ENCODE results near the gene EHBP1L1.
A peak's percentile ranks its signal among the peaks of the same experiment; 100 is the strongest.

EHBP1L1 gene

DNA sequence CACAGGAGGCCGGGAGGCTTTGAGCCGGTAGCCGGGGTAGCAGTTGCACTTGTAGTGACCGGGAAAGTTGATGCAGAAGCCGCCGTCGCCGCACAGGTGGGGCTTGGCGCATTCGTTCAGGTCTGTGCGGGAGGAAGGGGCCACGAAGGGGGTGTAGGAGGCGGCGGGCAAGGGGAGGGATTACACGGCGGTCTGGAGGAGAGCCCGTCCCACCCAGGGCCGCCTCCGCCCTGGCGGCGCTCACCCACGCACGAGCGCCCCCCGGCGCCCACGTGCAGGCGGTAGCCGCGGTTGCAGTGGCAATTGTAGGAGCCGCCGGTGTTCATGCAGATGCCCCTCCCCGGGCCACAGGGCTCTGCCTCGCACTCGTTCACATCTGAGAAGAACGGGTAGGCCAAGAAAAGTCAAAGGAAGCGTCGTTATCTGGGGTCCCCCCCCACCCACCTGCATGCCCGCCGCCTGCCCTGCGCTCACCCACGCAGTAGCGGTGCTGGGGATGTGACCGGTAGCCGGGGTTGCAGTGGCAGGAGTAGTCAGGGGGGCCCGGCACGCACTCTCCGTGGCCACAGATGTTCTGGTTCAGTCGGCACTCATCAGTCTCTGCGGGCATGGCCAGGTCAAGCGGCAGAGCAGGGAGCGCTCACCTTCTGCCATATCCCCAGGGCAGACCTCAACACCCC is 28.3 kb upstream of the EHBP1L1 start:
- DNase-seq: no peak

DNA sequence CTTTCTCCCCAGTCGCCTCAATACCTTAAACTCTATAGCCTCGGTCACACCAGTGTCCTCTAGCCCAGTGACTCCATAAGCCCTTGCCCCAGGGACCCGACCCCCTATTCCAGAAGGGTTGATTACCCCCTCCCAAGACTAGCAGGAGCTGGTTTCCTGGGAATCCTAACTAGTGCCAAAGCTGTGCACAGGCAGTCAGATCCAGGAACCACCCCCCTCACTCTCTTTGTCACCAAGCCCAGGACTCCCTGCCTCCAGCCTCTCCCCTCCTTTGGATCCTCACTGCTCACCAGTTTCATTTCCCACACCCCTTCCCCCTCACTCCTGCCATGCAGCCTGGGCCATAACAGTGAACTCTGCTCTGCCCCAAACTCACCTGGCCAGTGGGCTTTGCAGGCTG is 27.5 kb upstream of the EHBP1L1 start:
- no peak for DNase-seq

DNA sequence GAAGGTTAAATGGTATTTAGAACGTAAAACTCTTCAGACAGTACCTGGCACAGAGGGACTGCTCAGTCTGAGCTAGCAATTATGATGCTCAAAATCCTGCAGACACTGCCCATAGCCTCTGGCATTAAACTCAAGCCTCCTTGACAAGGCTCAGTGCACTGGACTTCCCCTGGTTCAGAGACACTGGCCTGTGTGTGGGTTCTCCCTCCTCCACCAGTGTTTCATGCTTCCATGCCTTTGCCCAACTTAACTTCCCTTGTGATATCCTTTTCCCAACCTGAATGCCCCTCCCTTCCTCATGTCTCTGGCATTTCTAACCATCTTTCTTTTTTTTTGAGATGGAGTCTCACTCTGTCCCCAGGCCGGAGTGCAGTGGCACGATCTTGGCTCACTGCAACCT is 26.8 kb upstream of the EHBP1L1 start:
- peak; percentile 35 to 76 for DNase-seq

DNA sequence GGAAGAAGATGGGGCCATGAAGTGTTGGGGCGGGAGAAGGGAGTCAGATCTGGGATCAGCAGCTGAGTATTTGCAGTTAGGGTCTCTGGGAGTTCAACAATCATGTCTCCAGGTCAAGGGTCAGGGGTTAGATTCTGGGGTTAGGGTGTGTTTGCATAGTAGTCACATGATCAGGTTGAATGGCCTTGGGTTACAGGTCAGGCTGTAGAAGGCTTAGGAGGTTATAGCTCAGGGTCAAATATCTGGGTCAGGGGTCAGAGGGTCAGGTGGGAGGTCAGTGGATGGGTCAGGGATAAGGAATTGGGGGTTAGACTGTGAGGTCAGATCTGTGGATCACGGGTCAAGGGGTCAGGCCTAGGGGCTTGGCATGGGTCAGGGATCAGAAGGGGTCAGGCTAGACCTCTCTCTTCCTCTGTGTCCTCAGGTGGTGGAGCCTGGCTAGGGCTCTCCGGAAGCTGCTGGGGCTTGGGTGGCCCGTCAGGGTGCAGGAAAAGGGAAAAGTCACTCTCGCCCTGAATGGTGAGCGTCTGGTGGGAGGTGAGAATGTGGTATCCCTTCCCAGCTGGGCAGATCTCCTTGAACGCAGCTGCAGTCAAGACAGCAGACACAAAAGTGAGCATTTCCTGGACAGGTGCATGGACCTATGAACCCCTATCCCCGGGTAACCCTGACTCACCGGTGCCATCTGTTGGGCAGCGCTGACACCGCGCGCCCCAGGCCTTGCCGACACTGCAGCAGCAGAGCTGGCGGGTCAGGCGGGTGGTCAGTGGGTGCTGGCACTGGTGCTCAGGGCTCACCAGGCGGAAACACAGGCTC is 24.1 kb upstream of the EHBP1L1 start:
- peak; percentile 33 to 55 for DNase-seq

DNA sequence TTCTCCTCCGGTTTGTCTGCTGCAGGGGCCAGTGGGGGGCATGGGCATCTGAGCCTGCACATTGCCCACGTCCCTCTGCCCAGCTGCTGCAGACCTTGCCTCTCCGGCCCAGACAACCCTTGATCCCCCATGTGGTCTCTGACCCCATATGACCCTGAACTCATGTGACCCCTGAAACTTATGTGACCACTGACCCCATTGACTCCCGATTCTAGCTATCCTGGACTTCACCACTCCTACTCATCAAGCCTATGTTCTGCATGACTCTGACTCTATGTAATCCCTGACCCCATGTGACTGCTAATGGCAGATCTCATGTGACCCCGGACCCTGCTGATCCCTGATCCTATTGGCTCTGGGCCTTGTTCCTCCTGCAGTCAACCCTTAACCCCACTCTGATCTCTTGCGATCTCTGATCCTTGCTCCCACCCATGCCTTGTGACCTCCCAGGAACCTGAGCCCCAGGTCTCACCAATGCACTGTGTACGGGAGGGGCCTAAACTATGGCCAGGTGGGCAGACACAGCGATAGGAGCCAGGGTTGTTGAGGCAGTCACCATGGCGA is 23.4 kb upstream of the EHBP1L1 start:
- peak; percentile 64 to 96 for DNase-seq

DNA sequence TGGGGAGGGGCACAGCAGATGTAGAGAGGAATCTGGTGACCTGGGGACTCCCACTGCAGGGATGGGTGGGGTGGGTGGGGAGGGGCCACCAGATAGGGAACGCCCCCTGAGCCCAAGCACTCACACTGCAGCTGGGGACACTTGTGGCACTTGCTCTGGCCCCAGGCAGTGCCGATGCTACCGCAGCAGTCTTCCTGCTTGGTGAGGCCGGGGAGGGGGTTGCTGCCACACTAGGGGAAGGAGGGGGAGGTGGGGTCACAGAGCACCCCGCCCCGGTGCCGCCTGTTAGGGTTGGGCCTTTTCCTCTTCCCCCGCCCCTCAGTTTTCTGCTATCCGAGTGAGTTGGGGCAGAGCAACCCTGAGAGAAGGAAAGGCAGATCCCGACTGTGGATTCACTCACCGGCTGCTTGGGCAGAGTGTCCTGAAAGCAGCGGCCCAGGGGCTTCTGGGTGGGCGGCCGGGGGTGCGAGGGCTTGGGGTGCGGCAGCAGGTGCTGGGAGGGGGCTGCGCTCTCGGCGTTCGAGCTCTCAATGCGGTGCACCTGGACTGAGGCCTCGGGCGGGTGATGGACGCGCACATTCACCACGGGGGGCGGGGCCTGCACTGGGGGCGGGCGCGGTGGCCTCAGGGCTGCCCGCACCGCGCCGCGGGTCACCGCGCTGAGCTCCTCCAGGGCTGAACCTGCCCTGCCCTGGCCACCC is 22.4 kb upstream of the EHBP1L1 start:
- peak; percentile 50 to 76 for DNase-seq

DNA sequence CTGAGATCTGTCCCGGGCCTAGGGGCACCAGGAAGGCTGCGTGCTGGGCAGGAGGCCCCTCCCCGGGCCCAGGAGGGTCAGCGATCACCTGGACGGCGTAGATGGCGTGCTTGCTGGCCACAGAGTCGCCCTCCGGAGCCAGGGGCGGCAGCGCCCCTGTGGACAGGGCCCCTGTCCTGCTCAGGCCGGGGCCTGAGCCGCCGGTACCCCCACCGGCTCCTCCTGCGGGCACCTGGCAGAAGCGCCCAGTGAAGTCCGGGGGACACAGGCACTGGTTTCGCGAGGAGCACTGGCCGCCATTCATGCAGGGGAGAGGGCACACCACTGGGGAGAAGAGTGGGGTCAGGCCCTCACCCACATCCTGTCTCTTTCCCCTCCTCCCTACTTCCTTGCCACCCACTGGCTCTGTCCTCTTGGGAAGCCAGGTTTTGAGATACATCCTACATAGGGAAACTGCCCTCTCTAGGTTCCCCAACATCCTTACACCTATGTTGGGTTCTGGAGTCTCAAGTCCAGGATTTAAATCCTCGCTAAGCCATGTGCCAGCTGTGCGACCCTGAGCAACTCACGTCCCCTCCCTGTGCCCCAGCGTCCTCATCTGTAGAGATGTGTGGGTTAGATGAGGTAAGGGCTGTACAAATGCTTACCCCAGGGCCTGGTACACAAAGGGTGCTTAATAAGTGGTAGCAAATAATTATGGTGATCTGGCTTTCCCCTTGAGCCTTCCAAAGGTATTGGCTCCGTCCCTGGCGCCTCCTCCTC is 21.6 kb upstream of the EHBP1L1 start:
- DNase-seq: no peak

DNA sequence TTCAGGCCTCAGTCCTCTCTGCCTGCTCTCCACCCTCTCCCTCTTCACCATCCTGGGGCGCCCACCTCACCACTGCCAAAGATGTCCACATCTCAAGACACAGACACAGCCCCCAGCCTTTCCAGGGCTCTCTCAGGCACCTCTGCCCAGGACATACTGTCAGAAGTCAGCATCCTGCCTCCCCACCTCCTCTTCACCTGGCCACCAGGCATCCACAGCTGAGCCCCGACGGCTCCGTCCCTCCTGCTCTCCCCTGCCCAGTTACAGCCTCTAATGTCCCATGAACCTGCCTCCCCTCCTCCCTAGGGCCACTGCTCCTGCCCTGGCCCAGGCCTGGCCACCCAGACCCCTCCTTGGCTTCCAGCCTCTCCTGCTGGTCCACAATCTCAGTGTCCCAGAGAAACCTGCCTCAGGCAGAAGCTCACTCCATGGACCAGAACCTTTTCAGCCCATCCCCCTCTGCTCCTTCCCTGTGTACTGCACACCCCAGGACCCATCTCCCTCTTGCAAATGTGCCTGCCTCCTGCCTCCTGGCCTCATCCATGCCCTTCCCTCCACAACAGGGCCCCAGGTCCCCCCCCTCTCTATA is 20.9 kb upstream of the EHBP1L1 start:
- no peak for DNase-seq

DNA sequence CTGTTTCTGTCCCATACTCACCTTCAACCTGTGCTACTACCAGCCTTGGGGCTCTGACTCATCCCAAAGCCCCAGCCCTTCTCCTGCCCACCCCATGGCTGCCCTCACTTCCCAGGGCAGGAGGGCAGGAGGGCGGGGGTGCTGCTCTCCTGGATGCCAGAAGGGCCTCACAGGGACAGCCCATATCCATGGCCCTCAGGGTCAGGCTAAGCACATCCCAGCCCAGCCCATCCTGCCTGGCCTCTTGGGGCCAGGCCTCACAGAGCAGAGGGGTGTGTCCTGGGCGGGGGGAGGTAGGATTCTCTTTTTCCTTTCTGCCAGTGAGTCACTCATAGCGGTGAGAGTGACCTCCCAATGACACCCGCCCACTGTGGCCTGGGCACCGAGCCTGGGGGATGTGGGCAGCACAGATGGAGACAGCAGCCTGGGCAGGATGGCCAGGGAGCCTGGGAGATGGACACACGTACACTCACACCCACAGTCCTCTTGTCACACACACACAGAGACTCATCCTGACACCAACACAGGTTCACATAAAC is 20.1 kb upstream of the EHBP1L1 start:
- peak; percentile 40 to 43 for DNase-seq

DNA sequence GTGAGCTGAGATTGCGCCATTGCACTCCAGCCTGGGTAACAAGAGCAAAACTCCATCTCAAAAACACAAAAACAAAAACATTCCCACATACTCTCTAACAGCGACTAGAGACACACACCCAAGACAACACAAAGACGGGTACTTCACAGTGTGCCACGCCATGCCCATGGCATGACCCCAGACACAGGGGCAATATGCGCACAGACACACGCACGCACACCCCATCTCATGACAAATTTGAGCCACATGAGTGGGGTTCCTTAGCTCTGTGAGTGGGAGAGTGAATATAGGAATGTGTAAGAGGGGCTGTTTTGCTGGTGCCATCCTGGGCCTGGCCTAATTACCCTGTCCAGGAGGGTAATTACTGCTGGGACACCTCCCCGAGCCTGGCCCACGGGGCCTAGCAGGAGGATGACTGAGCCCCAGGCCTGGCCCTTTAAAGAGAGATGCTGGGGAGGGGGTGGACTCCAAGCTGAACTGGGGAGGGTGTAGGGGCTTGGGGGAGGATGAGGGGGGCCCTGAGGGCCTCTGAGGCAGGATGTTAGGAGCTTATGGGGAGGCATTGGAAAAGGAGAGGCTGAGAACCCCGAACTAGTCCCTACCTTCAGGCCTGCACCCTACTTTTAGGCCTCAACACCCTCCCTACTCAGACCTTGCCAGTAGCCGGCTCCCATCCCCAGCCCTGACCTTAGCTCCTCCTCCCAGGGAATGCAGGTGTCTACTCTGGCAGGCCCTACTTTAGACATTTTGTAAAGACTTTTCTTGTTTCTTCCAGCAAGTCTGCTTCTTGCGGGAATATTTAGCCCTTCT is 19.2 kb upstream of the EHBP1L1 start:
- DNase-seq: no peak

DNA sequence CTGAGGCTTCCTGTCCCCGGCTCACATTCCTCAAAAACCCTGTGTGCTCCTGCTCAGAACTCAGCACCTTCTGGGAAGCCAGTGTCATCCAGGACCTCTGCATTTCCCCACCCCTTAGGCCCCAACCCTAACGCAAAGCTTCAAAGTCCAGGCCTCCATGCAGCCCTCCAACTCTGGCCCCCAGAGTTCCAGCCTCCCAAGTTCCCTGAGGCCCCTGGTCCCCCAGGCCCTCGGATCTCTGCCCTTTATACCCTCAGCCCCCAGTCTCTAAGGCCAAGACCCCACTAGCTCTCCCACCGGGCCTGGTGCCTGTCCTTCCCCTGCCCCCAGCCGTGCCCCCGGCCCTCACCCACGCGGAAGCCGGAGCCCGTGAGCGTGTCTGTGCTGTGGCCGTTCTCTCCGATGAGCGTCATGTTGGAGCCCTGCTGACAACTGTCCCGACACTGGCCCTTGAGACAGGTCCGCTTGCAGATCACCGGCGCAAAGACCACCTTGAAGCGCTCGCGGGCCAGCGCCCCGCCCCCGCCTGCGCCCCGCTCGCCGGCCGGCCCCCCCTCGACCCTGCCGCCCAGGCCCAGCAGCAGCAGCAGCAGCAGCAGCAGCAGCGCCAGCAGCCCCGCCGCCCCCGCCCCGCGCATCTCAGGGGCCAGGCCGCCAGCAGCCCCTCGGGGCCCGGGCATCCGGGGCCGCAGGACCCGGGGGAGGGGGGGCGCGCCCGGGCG is 18.4 kb upstream of the EHBP1L1 start:
- DNase-seq: no peak

DNA sequence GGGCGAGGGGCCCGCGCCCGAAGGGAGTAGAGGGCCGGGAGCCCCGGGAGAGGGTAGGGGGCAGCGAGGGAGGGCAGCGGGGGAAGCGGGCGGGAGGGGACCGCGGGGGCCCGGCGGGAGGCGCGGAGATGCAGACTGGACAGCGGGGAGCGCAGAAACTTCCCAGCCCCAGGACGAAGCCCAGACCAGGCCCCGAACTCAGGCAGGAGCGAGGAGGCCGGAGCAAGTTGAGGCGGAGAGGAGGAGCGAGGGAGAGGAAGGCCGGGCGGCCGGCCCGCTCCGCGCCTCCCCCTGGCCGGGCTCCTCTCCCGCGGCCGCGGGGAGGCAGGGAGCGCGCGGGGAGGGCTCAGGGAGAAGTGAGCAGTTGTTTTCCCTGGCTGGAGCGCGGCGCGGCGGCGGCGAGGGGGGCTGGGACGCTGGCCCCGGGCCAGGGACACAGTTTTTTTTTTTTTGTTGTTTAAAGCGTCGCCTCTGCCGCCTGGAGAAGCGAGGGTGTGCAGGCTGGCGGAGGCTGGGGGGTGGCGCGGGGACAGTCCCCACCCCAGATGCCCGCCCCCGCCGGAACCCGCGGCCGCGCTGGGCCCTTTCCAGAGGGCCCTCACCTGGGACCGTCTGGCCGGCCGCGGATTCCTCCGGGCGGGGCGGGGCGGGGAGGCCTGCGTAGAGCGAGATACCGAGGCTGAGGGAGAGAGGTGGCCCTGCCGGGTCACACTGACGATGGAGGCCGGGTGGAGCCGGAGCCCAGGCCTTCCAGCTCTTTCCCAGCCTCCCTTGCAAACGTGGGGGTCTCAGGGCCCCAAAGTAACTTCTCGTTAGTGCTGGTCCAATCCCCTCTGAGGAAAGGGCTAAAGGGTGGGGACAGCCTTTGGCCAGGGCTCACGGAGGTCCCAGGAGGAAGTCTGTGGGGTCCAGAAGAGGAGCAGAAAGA is 17.6 kb upstream of the EHBP1L1 start, which contains the start of gene LTBP3:
Gene LTBP3, minus strand, starts transcription at position 358 of the 928 bp plus-strand sequence. CDS start 400 bp downstream, outside the sequence.
- peak in 1 of 2 donors; percentile 40 for DNase-seq

DNA sequence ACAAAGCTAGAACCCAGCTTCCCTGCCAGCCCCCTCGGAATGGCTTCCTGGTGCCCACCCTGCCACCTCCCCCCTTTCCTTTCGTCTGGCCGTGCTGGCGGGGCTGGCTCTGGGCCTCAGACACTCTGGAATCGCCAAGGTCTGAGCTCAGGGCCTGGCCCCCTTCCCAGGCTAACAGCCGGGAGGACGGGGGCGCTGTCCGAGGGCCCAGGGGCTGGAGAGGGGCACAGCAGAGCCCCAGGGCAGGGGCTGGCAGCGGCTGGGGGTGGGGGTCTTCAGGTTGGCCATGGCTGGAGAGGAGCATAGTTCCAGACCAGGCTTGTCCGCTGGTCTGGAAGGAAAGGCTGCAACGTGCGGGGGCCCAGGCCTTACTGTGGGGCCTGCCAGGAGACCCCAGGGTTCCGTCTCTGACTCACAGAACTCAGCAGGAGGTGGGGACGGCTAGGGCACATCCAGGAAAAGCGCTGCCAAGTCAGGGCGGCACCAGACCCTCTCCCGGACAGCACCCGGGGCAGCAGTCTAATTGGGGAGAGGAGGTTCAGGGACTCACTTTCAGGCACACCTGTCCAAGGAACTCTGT is 16.8 kb upstream of the EHBP1L1 start:
- DNase-seq: no peak

DNA sequence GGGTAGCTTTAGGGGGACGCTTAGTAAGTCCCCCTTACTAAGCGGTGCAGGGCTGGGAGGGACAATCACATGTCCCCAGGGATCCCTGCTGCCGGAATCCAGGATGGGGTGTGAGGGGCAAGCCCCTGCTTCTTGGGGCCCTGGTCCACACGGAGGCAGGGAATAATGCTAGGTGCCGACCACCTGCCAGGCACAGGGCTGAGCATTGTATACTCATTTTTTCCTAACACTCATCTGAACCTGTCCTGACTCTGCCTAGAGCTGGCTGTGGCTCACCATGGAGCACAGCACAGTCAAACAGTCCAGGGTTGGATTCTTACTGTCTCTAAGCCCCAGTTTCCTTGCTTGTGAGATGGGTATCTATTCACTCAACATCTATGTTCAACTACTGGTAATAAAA is 16.3 kb upstream of the EHBP1L1 start:
- DNase-seq: no peak

DNA sequence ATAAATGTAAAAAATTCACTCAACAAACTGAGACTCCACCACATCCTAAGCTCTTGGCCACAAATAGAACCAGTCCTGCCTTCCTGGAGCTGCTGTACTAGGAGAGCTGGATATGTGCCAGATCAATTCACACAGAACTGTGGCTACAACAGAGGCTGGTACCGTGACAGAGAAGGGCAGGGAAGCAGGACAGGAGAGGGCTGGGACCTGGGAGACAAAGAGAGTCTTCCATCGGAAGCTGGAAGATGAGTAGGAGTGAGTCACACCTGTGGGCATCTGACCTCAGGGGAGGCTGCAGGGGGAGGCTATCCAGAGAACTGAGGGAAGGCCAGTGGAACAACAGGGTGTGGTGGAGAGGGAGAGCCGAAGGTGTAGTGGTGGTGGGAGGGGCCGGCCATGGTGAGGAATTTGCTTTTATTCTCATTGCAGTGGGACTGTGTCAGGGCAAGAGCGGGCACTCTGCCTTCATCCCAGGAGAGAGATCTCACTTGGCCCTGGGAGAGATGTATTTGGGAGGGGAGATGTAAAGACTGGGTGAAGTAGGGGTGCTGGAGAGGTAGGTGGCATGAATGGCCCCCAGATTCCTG is 15.8 kb upstream of the EHBP1L1 start:
- DNase-seq: no peak

DNA sequence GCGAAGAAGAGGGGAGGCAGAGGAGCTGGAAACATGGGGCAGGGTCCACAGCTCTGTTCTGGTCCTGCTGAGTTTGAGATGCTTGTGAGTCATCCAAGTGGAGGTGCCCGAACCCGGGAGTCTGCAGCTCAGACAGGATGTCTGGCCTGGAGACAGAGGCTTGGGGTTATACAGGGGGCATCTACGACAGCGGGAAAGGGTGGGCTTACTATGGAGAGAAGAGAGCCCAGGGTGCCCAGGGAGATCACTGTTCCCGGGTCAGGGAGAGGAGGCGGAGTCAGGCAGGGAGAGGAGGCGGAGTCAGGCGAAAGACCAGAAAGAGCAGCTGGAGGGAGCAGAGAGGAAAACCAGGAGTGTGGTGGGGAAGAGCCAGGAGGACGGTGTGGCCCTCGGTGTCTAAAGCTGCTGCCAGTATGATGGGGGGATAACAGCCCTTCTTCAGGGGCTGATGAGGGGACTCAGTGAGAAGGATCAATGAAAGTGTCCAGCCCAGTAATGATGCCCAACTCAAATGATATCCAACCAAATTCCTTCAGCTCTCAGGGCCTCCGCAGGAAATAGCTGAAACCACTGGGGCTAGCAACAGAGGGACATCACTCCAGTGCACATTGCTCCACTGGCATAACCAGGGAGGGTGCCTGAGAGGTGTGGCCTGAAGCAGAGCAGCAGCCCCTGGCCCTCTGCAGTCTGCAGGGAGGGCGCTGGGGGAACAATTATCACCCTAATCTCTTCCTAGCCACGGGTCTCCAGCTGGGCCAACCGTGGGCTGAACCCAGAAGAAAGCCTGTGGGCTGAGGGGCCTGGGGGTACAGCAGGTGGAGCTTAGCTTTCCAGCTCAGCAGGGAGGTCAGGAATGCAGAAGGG is 15.1 kb upstream of the EHBP1L1 start:
- no peak for DNase-seq

DNA sequence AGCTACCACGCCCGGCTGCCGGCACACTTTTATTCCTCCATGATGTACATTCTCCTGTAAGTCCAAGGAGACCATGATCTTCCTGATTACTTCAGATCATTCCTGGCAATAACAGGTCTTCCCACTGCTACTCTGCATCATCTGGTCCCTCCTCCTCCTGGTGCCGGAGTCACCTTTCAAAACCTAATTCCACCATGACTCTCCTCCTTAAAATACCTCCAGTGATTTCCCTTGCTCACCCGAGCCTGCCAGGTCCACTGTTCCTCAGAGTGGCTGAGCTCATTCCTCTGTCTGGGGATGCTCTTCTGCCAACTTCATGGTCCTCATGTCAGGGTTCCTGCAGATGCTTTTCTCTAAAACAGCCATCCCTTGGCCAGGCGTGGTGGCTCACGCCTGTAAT is 13.8 kb upstream of the EHBP1L1 start:
- DNase-seq: no peak
